Neural cell (in vitro differentiated cells): Measurements from ENCODE around the gene ELMO1. TPM values are rescaled to one million over a fixed set of nuclear protein-coding genes. Genes with fewer than 3 reads are reported as not detected.

Experiments used
- H2AFZ ChIP-seq: fragments of 200-600, 300-800 bp; sonication (generic), shearing (Covaris generic); 2 replicates; pipeline ENCODE4 v1.6.0; 2014; ENCODE audit warnings: low read depth, mild to moderate bottlenecking, antibody characterized with exemption, low read length, moderate library complexity
- H3F3A ChIP-seq: fragments of 200-600 bp; shearing (Covaris generic); 2 replicates; pipeline ENCODE4 v1.6.1; 2016; ENCODE audit warnings: mild to moderate bottlenecking, moderate library complexity, mixed read lengths, antibody characterized with exemption, low read length; ENCODE audit not compliant: insufficient read depth, poor library complexity, severe bottlenecking
- H3K27ac ChIP-seq: fragments of 200-600, 300-800 bp; sonication (generic), shearing (Covaris generic); 2 replicates; pipeline ENCODE4 v1.5.1; 2014; ENCODE audit warnings: mild to moderate bottlenecking, low read length, moderate library complexity
- H3K27me3 ChIP-seq: fragments of 300-800, 200-600 bp; sonication (generic), shearing (Covaris generic); 2 replicates; pipeline ENCODE4 v1.6.0; 2014; ENCODE audit warnings: mild to moderate bottlenecking, low read depth, low read length, moderate library complexity; ENCODE audit not compliant: insufficient read depth
- H3K36me3 ChIP-seq: fragments of 300-800, 200-600 bp; sonication (generic), shearing (Covaris generic); 2 replicates; pipeline ENCODE4 v1.5.1; 2014; ENCODE audit warnings: mild to moderate bottlenecking, antibody characterized with exemption, low read length, moderate library complexity; ENCODE audit not compliant: insufficient read depth
- H3K4me2 ChIP-seq: fragments of 300-800, 200-600 bp; sonication (generic), shearing (Covaris generic); 2 replicates; pipeline ENCODE4 v1.6.0; 2014; ENCODE audit warnings: mild to moderate bottlenecking, low read length
- H3K4me3 ChIP-seq: fragments of 300-800, 200-600 bp; sonication (generic), shearing (Covaris generic); 2 replicates; pipeline ENCODE4 v1.5.1; 2014; ENCODE audit warnings: mild to moderate bottlenecking, low read length, moderate library complexity
- H3K79me2 ChIP-seq: fragments of 200-600 bp; shearing (Covaris generic); replicated peaks from 2 replicates; pipeline ENCODE4 v1.6.0; 2014; ENCODE audit warnings: mild to moderate bottlenecking, low read length, moderate library complexity; ENCODE audit not compliant: insufficient read depth
- H3K9ac ChIP-seq: fragments of 300-800, 200-600 bp; sonication (generic), shearing (Covaris generic); 2 replicates; pipeline ENCODE4 v1.6.1; 2016; ENCODE audit warnings: mild to moderate bottlenecking, low read length, mixed read lengths
- H3K9me2 ChIP-seq: fragments of 200-600 bp; shearing (Covaris generic); 2 replicates; pipeline ENCODE4 v1.6.1; 2016; ENCODE audit warnings: mild to moderate bottlenecking, low read length, mixed read lengths; ENCODE audit not compliant: insufficient read depth
- H3K9me3 ChIP-seq: fragments of 200-600, 300-800 bp; sonication (generic), shearing (Covaris generic); 2 replicates; pipeline ENCODE4 v1.6.1; 2016; ENCODE audit warnings: mild to moderate bottlenecking, mixed run types, low read length, moderate library complexity, mixed read lengths
- H4K20me1 ChIP-seq: fragments of 200-600 bp; shearing (Covaris generic); 2 replicates; pipeline ENCODE4 v1.6.1; 2016; ENCODE audit warnings: mild to moderate bottlenecking, mixed run types; ENCODE audit not compliant: insufficient read depth
- EP300 ChIP-seq: fragments of 450-650 bp; conservative IDR thresholded peaks from 2 replicates; pipeline ENCODE4 v1.6.1; 2014; ENCODE audit warnings: antibody characterized with exemption, mild to moderate bottlenecking, moderate library complexity; ENCODE audit not compliant: poor library complexity, severe bottlenecking
- EZH2 ChIP-seq: fragments of 200-600, 300-800 bp; shearing (Covaris generic), sonication (generic); IDR thresholded peaks from 2 replicates; pipeline ENCODE4 v1.6.1; 2014; ENCODE audit warnings: antibody characterized with exemption, low read length, borderline replicate concordance, mild to moderate bottlenecking; ENCODE audit not compliant: insufficient read depth, poor library complexity, severe bottlenecking
- MXI1 ChIP-seq: fragments of 450-650 bp; conservative IDR thresholded peaks from 2 replicates; pipeline ENCODE4 v1.6.1; 2014; ENCODE audit warnings: antibody characterized with exemption, mild to moderate bottlenecking; ENCODE audit not compliant: poor library complexity, severe bottlenecking
- POLR2AphosphoS5 ChIP-seq: IDR thresholded peaks from 2 replicates; pipeline ENCODE4 v1.6.1; 2012
- RAD21 ChIP-seq: fragments of 450-650 bp; conservative IDR thresholded peaks from 2 replicates; pipeline ENCODE4 v1.6.1; 2014; ENCODE audit warnings: antibody characterized with exemption, mild to moderate bottlenecking, moderate library complexity
- SMC3 ChIP-seq: fragments of 450-650 bp; conservative IDR thresholded peaks from 2 replicates; pipeline ENCODE4 v1.6.1; 2014; ENCODE audit warnings: antibody characterized with exemption, mild to moderate bottlenecking, moderate library complexity; ENCODE audit not compliant: poor library complexity
- TAF1 ChIP-seq: IDR thresholded peaks from 2 replicates; pipeline ENCODE4 v1.6.1; 2012; ENCODE audit warnings: low read depth
- polyA plus RNA-seq: library from polyadenylated mRNA; depleted of rRNA; stranded (reverse); fragments of >200 nt; gene quantifications from 2 replicates; pipeline ENCODE4 v1.2.3, GENCODE V29; 2014
- TF ChIP-seq, protein P1 (sequence below): IDR thresholded peaks from 2 replicates; pipeline ENCODE4 v1.6.1; 2012; ENCODE audit warnings: borderline replicate concordance
- TF ChIP-seq, protein P2 (sequence below): fragments of 450-650 bp; IDR thresholded peaks from 2 replicates; pipeline ENCODE4 v1.5.1; 2014; ENCODE audit warnings: antibody characterized with exemption, mild to moderate bottlenecking, moderate library complexity; ENCODE audit not compliant: poor library complexity, severe bottlenecking

Gene ELMO1
- polyA plus RNA-seq, 1 donor from 2014 or later: 12.2 TPM

DNA sequence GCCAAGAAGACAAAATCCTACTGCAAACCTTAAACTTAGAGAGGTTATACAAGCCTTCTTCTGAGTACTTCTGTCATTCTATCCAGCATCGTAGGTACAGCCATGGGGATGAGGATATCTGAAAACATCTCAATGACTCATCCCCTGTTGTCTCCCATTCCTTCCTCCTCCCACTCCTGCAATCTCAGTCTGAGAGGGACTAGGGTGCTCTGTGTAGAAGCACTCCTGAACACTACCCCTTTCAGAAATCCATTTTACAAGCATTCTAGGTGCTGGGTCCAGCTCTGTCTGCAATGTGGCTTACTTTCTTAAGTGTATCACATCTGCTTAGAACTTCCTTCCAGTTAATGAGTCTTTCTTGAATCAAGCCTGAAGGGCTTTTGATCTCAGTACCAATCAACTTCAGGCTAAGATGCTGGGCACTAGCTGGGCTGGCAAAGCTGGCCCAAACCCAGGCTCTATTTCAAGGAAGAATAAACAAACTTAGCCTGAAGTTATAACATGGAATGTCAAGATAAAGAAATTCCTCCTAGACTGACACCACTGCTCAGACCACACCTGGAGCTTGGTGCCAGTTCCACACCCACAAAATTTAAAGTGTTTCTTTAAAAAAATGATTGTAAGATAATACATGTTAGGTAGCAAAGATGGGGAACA lies 454.1 kb downstream of the ELMO1 start:
- no peak overlapping the region for H3K9ac ChIP-seq
- H3K9me3 ChIP-seq: no peaks in the 10 kb centered on the region
- H3K36me3 ChIP-seq: no peaks in the 10 kb centered on the region
- H3K27ac ChIP-seq: no peak overlapping the region
- no peaks in the 10 kb centered on the region for H3K79me2 ChIP-seq
- no peaks in the 10 kb centered on the region for H4K20me1 ChIP-seq
- no peaks in the 10 kb centered on the region for H3F3A ChIP-seq
- no peak overlapping the region for H3K4me3 ChIP-seq
- TF ChIP-seq, protein P1, sequence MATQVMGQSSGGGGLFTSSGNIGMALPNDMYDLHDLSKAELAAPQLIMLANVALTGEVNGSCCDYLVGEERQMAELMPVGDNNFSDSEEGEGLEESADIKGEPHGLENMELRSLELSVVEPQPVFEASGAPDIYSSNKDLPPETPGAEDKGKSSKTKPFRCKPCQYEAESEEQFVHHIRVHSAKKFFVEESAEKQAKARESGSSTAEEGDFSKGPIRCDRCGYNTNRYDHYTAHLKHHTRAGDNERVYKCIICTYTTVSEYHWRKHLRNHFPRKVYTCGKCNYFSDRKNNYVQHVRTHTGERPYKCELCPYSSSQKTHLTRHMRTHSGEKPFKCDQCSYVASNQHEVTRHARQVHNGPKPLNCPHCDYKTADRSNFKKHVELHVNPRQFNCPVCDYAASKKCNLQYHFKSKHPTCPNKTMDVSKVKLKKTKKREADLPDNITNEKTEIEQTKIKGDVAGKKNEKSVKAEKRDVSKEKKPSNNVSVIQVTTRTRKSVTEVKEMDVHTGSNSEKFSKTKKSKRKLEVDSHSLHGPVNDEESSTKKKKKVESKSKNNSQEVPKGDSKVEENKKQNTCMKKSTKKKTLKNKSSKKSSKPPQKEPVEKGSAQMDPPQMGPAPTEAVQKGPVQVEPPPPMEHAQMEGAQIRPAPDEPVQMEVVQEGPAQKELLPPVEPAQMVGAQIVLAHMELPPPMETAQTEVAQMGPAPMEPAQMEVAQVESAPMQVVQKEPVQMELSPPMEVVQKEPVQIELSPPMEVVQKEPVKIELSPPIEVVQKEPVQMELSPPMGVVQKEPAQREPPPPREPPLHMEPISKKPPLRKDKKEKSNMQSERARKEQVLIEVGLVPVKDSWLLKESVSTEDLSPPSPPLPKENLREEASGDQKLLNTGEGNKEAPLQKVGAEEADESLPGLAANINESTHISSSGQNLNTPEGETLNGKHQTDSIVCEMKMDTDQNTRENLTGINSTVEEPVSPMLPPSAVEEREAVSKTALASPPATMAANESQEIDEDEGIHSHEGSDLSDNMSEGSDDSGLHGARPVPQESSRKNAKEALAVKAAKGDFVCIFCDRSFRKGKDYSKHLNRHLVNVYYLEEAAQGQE: no peak
- TF ChIP-seq MXI1 (no peak), RAD21 (no peak), EZH2 (no peak), EP300 (no peak), POLR2AphosphoS5 (no peak), TAF1 (no peak), SMC3 (no peak)
- TF ChIP-seq, protein P2, sequence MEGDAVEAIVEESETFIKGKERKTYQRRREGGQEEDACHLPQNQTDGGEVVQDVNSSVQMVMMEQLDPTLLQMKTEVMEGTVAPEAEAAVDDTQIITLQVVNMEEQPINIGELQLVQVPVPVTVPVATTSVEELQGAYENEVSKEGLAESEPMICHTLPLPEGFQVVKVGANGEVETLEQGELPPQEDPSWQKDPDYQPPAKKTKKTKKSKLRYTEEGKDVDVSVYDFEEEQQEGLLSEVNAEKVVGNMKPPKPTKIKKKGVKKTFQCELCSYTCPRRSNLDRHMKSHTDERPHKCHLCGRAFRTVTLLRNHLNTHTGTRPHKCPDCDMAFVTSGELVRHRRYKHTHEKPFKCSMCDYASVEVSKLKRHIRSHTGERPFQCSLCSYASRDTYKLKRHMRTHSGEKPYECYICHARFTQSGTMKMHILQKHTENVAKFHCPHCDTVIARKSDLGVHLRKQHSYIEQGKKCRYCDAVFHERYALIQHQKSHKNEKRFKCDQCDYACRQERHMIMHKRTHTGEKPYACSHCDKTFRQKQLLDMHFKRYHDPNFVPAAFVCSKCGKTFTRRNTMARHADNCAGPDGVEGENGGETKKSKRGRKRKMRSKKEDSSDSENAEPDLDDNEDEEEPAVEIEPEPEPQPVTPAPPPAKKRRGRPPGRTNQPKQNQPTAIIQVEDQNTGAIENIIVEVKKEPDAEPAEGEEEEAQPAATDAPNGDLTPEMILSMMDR: no peak
- no peak overlapping the region for H2AFZ ChIP-seq
- no peak overlapping the region for H3K4me2 ChIP-seq
- no peaks in the 10 kb centered on the region for H3K27me3 ChIP-seq
- H3K9me2 ChIP-seq: no peaks in the 10 kb centered on the region

DNA sequence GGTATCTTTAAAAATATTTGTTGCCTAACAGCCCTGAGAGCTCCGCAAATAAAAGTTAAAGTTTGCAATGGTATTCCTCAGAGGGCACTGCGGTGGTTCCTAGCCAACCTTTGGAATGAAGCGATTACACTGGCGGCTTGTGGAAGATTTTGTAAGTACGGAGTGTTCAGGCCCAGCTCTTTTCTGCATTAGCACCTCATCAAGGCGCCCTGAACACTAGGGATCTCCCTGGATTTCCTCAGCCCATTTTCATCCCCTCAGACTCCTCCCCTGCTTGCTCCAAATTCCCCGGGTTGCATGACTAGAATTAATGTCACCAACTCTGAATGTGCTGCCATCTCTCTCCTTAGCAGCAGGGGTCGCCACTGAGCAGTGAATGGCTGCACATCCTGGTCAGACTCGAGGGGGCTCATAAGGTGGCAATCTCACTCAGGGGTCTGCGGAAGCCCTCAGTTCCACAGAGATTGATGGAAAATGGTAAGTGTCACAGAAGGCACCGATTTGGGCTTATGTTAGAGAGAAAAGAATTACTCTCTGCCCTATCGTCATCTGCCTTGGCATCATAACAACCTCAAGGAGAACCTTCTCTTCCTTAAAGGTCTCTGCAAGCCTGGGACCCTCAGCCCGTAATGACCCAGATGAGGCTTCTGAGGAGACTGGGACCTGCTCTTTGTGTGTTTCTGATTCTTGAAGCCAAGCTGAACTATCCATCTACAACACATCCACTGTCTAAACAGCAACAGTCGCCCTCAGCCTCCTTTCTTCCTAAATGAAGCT lies 461.5 kb downstream of the ELMO1 start:
- Histone ChIP-seq H3K4me3 (peak overlapping the region; percentile 63), H3K79me2 (peaks cover 11% of the 10 kb centered on the region), H3K36me3 (no peaks in the 10 kb centered on the region), H4K20me1 (no peaks in the 10 kb centered on the region), H3K9ac (peak overlapping the region; percentile 57), H2AFZ (no peak overlapping the region), H3F3A (peaks cover 13% of the 10 kb centered on the region), H3K9me3 (no peaks in the 10 kb centered on the region), H3K4me2 (peak overlapping the region; percentile 64), H3K9me2 (no peaks in the 10 kb centered on the region), H3K27ac (peak overlapping the region; percentile 85), H3K27me3 (no peaks in the 10 kb centered on the region)
- no peak for TF ChIP-seq POLR2AphosphoS5
- TF ChIP-seq RAD21: no peak
- TF ChIP-seq, protein P2: peak; percentile 69
- TF ChIP-seq, protein P1: no peak
- TF ChIP-seq SMC3: peak; percentile 53
